Skeletal muscle tissue (tissue), 4 donors: ENCODE data around the gene GTF2F2. TPM values are rescaled to one million over a fixed set of nuclear protein-coding genes. Genes with fewer than 3 reads are reported as not detected.
A peak's percentile ranks its signal among the peaks of the same experiment; 100 is the strongest.

ENCODE experiments used
- H3K27ac ChIP-seq: one replicate; pipeline ENCODE4 v1.7.0; 2013; ENCODE audit warnings: mild to moderate bottlenecking, low read depth, low read length, inconsistent platforms
- H3K27me3 ChIP-seq, 3 donors: one replicate each; pipeline ENCODE4 v1.7.0; 2013; ENCODE audit warnings: low read length in 3 of 3; ENCODE audit not compliant: control insufficient read depth in 3 of 3, insufficient read depth in 3 of 3
- H3K36me3 ChIP-seq, 3 donors: one replicate each; pipeline ENCODE4 v1.7.0; 2013; ENCODE audit warnings: low read length in 3 of 3; ENCODE audit not compliant: control insufficient read depth in 3 of 3, insufficient read depth in 3 of 3
- H3K4me1 ChIP-seq, 3 donors: one replicate each; pipeline ENCODE4 v1.7.0; 2013; ENCODE audit warnings: low read length in 3 of 3, mild to moderate bottlenecking in 3 of 3; ENCODE audit not compliant: control insufficient read depth in 3 of 3, insufficient read depth in 3 of 3
- H3K4me3 ChIP-seq, 3 donors: one replicate each; pipeline ENCODE4 v1.7.0; 2013; ENCODE audit warnings: low read length in 3 of 3
- H3K9ac ChIP-seq, 3 donors: one replicate each; pipeline ENCODE4 v1.7.0; 2013; ENCODE audit warnings: low read length in 3 of 3, mild to moderate bottlenecking in 3 of 3, moderate library complexity in 2 of 3, low read depth in 1 of 3
- H3K9me3 ChIP-seq, 3 donors: one replicate each; pipeline ENCODE4 v1.7.0; 2013; ENCODE audit warnings: low read length in 3 of 3; ENCODE audit not compliant: control insufficient read depth in 3 of 3
- total RNA-seq: library from RNA; depleted of rRNA; stranded (reverse); fragments of >200 nt; gene quantifications from one replicate; pipeline ENCODE4 v1.2.3, GENCODE V29; 2014
- donor health status: Osteomylitis.

Gene GTF2F2
- total RNA-seq, result 15.7 TPM

- Histone ChIP-seq H3K36me3 (no peaks in the 10 kb centered on the region), H3K9me3 (no peaks in the 10 kb centered on the region), H3K4me1 (peaks cover 9 to 19% (median 19%) of the 10 kb centered on the region in 3 donors), H3K9ac (peak within 1 kb of the TSS; percentile 88 to 89 (median 89)), H3K4me3 (peak within 1 kb of the TSS; percentile 68 to 90 (median 89)), H3K27ac (peak within 1 kb of the TSS; percentile 81), H3K27me3 (no peaks in the 10 kb centered on the region)
These were observed at the start of gene GTF2F2 for GRCh38 chr13:45119991-45120864. GTF2F2 (plus strand) TSS chr13:45120510; CDS start chr13:45120656, 146 bp downstream.

GRCh38 chr13:45073809-45074208 lies 46.5 kb upstream of the GTF2F2 start:
- no peak overlapping the region for H3K27ac ChIP-seq

GRCh38 chr13:45074721-45075120 lies 45.6 kb upstream of the GTF2F2 start:
- H3K4me1 ChIP-seq, result no peaks in the 10 kb centered on the region
- H3K9me3 ChIP-seq, result no peaks in the 10 kb centered on the region
- no peaks in the 10 kb centered on the region for H3K27me3 ChIP-seq
- H3K36me3 ChIP-seq, result no peaks in the 10 kb centered on the region
- no peak overlapping the region for H3K4me3 ChIP-seq
- no peak overlapping the region for H3K27ac ChIP-seq
- no peak overlapping the region for H3K9ac ChIP-seq

More at GRCh38 chr13:45073809-45074208, 46.5 kb upstream of the GTF2F2 start:
- Histone ChIP-seq H3K9me3 (no peaks in the 10 kb centered on the region), H3K36me3 (no peaks in the 10 kb centered on the region), H3K4me1 (no peaks in the 10 kb centered on the region), H3K9ac (no peak overlapping the region), H3K4me3 (no peak overlapping the region), H3K27me3 (no peaks in the 10 kb centered on the region)

GRCh38 chr13:45078003-45078402 lies 42.3 kb upstream of the GTF2F2 start:
- no peaks in the 10 kb centered on the region for H3K4me1 ChIP-seq
- no peak overlapping the region for H3K9ac ChIP-seq
- H3K4me3 ChIP-seq, result no peak overlapping the region
- H3K27ac ChIP-seq, result no peak overlapping the region
- no peaks in the 10 kb centered on the region for H3K36me3 ChIP-seq
- H3K27me3 ChIP-seq, result no peaks in the 10 kb centered on the region
- H3K9me3 ChIP-seq, result peaks cover 0 to 2% (median 0%) of the 10 kb centered on the region in 3 donors

GRCh38 chr13:45082964-45083363 lies 37.3 kb upstream of the GTF2F2 start:
- H3K4me3 ChIP-seq, result no peak overlapping the region
- H3K36me3 ChIP-seq, result no peaks in the 10 kb centered on the region
- H3K9ac ChIP-seq, result no peak overlapping the region
- H3K27me3 ChIP-seq, result no peaks in the 10 kb centered on the region
- no peak overlapping the region for H3K27ac ChIP-seq
- peaks cover 0 to 6% (median 5%) of the 10 kb centered on the region in 3 donors for H3K4me1 ChIP-seq
- peaks cover 0 to 2% (median 0%) of the 10 kb centered on the region in 3 donors for H3K9me3 ChIP-seq

GRCh38 chr13:45084515-45084914 lies 35.8 kb upstream of the GTF2F2 start:
- H3K4me1 ChIP-seq, result peaks cover 0 to 6% (median 5%) of the 10 kb centered on the region in 3 donors
- H3K36me3 ChIP-seq, result no peaks in the 10 kb centered on the region
- no peak overlapping the region for H3K4me3 ChIP-seq
- no peak overlapping the region for H3K9ac ChIP-seq
- H3K27me3 ChIP-seq, result no peaks in the 10 kb centered on the region
- H3K9me3 ChIP-seq, result peaks cover 0 to 2% (median 0%) of the 10 kb centered on the region in 3 donors
- peak overlapping the region; percentile 59 for H3K27ac ChIP-seq

- Histone ChIP-seq H3K27me3 (no peaks in the 10 kb centered on the region), H3K36me3 (no peaks in the 10 kb centered on the region)
These were observed 33.8 kb upstream of the GTF2F2 start for GRCh38 chr13:45086484-45086883.

GRCh38 chr13:45092663-45093062 lies 27.6 kb upstream of the GTF2F2 start:
- Histone ChIP-seq H3K9me3 (no peaks in the 10 kb centered on the region), H3K9ac (no peak overlapping the region), H3K27me3 (no peaks in the 10 kb centered on the region), H3K27ac (no peak overlapping the region), H3K4me1 (no peaks in the 10 kb centered on the region), H3K36me3 (no peaks in the 10 kb centered on the region), H3K4me3 (no peak overlapping the region)

More at GRCh38 chr13:45086484-45086883, 33.8 kb upstream of the GTF2F2 start:
- Histone ChIP-seq H3K27ac (no peak overlapping the region), H3K9ac (no peak overlapping the region), H3K4me3 (no peak overlapping the region), H3K9me3 (no peaks in the 10 kb centered on the region), H3K4me1 (peaks cover 0 to 6% (median 5%) of the 10 kb centered on the region in 3 donors)

GRCh38 chr13:45100573-45101262 lies 19.6 kb upstream of the GTF2F2 start:
- Histone ChIP-seq H3K27ac (no peak overlapping the region), H3K36me3 (no peaks in the 10 kb centered on the region), H3K27me3 (no peaks in the 10 kb centered on the region), H3K4me1 (no peaks in the 10 kb centered on the region), H3K9me3 (no peaks in the 10 kb centered on the region), H3K4me3 (no peak overlapping the region), H3K9ac (no peak overlapping the region)
